Ammon's horn (tissue), 1 donor: ENCODE data around the gene DGCR8.
A peak's percentile ranks its signal among the peaks of the same experiment; 100 is the strongest.

Source experiments
- DNase-seq: peaks from one replicate; pipeline ENCODE4 v3.0.0-alpha.2; 2016; ENCODE audit warnings: low spot score

DGCR8 gene

DNA sequence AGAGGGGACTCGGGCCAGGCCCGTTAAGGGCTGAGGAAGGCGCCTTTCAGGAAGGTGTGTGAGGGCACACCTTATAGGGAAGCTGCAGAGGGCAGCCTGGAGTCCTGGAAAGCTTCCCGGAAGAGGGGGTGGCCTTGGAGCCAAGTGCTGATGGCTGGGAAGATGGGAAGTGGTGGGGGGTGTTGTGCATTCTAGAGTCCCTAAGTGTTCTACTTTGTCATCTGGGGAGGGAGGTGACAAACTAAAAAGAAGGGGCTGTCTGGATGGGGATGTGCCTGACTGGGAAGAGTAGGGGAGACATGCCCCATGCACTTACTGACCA lies 58.3 kb downstream of the DGCR8 start:
- DNase-seq = peak; percentile 46

DNA sequence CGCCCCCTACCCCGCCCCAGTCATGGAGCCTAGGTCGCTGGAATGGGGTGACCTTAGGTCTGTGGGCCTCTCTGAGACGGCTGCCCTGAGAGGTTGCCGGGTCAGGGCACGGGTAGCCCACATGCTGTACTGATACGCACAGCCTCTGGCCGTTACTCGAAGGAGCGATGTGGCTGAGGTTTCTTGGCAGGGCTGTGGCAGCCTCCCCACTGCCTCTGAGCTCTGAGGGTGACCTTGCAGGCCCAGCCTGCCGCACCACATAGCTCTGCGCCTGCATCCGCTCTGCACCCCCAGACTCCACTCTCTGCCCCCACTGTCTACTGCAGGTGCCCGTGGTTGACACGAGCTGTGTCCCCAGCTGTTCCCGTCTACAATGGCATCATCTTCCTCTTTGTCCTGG lies 58.8 kb downstream of the DGCR8 start:
- no peak for DNase-seq

DNA sequence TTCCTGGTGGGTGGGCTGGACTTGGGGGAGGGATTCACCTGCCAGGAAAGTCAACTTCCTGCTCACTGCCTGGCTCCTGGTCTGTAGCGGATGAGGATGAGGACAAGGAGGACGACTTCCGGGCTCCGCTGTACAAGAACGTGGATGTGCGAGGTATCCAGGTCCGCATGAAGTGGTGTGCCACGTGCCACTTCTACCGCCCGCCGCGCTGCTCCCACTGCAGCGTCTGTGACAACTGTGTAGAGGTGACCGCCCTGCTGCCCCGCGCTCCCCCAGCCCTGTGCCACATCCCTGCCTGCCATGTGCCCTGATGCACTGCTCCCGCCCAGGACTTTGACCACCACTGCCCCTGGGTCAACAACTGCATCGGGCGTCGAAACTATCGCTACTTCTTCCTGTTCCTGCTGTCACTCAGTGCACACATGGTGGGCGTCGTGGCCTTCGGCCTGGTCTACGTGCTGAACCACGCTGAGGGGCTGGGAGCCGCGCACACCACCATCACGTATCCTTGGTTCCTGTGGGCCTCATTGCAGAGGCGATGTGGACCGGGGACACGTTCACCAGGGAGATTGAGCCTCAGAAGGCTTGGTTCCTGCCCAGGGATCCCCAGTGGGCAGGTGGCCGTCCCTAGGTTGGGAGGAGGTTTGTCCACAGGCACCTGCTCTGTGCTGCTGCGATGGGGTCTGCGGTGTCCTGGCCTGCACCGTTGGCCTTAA lies 59.5 kb downstream of the DGCR8 start:
- DNase-seq = no peak

DNA sequence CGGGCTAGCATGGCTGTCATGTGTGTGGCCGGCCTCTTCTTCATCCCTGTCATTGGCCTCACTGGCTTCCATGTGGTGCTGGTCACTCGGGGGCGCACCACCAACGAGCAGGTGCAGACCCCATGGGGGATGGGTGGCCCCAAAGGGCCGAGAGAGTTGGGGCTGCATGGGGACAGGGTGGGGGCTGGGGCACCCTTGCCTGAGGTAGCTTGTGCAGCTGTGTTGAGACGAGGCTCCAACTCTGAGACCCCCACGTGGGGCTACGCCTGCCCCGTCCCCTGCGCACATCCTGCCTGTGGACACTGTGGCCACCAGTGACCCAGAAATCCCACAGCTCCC lies 60.0 kb downstream of the DGCR8 start:
- DNase-seq = no peak

DNA sequence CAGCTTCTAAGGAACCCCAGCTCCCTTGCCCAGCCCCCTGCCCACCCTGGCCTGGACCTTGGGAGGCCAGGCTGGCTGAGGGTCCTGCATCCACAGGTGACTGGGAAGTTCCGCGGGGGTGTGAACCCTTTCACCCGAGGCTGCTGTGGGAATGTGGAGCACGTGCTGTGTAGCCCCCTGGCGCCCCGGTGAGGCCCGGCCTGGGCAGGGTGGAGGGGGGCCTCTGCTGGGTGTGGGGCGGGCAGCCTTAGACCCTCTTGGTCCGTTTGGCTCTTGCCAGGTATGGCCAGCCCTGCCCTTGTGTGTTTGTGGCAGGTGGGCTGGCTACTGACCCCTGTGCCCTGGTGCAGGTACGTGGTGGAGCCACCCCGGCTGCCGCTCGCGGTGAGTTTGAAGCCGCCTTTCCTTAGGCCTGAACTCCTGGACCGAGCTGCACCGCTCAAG lies 60.5 kb downstream of the DGCR8 start:
- DNase-seq = no peak

DNA sequence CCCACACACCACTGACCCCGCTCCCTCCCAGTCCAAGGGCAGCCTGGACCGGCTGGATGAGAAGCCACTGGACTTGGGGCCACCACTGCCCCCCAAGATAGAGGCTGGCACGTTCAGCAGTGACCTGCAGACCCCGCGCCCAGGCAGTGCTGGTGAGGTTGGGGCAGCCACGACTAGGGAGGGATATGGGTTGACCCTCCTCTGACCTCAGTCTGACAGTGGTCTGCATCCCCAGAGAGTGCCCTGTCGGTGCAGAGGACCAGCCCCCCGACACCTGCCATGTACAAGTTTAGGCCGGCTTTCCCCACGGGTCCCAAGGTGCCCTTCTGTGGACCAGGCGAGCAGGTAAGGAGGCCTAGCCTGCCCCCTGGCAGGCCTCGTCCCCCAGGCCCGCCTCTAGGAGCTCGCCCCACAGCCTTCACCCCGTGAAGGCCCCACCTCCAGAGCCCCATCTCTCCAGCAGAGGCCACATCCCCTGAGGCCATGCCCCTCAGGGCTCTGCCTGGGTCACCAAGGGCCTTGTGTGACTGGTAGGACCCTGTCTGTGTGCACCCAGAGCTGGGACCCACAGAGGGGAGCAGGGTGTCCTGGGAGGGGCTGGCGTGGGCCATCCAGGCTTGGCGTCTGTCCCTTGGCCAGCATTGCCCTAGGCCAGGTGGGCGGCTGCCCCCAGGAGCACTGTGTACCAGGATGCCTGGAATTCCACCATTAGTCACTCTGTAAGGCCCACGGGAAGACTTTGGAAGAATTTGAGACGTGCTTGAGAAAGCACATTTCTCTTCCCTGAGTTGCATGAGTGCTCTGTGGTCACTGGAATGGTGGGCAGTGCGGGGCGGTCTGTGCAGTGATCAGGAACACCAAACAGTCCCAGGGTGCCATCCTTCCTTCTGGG lies 61.4 kb downstream of the DGCR8 start:
- no peak for DNase-seq

DNA sequence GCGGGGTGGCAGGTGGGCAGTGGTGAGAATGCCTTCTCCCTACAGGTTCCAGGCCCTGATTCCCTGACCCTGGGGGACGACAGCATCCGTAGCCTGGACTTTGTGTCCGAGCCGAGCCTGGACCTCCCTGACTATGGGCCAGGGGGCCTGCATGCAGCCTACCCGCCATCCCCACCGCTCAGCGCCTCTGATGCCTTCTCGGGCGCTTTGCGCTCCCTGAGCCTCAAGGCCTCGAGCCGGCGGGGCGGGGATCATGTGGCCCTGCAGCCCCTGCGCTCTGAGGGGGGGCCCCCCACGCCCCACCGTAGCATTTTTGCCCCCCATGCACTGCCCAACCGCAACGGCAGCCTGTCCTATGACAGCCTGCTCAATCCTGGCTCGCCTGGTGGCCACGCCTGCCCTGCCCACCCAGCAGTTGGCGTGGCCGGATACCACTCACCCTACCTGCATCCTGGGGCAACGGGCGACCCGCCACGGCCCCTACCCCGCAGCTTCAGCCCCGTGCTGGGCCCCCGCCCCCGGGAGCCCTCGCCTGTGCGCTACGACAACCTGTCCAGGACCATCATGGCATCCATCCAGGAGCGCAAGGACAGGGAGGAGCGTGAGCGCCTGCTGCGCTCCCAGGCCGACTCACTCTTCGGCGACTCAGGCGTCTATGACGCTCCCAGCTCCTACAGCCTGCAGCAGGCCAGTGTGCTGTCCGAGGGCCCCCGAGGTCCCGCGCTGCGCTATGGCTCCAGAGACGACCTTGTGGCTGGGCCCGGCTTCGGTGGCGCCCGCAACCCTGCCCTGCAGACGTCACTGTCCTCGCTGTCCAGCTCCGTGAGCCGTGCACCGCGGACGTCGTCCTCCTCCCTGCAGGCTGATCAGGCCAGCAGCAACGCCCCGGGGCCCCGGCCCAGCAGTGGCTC lies 62.9 kb downstream of the DGCR8 start:
- DNase-seq = no peak

DNA sequence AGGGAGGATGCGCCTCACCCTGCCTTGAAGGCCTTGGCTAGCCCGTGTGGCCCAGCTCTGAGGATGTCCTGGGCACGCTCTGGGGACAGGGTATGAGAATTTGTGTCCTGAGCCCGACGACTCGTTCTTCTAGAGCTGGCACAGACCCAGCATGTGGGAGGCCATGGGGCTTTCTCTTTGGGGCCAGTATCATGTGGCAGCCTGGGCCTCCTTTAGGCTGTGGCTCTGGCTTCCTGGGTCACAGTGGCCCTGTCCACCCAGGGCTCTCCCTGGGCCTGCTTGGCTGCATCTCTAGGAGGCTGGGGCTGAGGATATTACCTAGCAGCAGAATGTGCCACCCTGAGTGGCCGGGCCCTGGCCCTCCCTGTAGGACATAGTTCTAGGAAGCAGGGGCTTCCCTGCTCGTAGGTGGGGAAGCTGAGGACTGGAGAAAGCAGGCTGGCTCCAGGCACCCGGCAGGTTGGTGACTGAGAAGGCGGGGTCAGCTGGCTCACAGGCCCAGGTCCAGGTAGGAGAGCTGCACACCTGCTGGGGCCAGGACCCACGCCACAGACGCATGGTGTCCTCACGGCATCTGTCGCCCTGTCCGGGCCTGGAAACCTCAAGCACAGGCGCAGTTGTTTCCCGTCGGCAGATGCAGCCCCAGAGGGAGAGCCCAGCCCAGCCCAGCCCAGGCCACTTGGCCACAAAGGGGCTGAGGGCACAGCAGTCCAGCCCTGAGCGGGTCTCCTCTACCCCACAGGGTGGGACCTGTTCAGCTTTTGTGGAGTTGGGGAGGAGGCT lies 64.0 kb downstream of the DGCR8 start:
- DNase-seq = no peak

DNA sequence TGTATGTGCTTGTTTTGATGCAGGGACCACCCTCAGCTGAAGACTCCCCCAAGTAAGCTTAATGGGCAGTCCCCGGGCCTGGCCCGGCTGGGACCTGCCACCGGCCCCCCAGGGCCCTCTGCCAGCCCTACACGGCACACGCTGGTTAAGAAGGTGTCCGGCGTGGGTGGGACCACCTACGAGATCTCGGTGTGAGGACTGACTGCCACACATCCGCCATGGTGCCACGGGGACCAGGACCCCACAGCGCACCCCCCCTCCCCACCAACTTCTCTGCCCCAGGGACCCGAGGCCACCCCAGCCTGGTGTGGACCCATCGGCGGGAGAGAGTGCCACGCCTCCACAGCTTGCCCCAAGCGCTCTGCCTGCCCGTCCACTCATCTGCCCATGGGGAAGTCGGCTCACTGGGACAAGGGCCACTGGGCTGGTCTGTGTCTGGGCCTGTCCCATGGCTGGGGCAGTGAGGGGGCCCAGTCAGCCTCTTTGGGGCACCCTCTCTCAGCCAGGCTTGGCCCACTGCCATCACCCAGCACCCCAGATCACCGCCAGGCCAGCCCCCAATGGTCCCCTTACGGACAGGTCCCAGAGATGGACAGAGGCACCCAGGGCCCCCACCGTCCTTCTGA lies 65.3 kb downstream of the DGCR8 start:
- DNase-seq = no peak

DNA sequence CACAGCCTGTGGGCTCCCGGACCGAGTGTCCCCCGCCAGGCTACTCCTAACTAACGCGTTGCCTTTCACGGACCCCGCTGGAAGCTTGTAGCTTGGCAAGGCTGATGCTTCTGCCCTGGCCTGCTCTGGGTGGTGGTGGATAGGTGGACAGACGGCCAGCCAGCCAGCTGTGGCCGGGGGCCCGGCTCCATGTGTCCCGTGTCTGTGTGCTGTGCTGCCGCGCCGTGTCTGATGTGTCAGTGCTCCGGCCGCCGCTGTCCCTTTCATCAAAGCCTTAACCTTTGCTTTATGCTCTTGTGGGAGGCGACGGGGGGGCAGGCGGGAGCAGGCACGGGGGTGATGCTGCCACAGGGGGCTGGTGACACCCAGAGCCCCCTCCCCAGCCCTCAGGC lies 65.8 kb downstream of the DGCR8 start:
- no peak for DNase-seq

DNA sequence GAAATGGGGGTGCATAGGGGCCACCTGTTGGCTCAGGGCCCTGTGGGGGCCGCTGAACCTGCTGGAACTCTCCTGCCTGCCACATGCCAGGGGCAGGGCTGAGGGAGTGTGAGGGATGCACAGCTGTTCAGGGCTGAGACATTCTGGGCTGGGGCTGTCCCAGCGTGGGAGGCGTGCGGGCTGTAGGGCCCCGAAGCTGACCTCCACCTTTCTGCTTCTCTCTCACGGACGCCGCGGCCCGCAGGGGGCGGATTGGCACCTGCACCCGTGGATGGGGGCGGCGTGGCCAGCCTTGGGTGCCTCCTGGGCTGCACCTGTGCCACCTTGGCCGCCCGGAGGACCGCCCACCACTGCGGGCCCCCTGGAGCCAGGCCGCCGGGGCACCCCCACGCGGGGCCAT lies 66.7 kb downstream of the DGCR8 start:
- DNase-seq = no peak

DNA sequence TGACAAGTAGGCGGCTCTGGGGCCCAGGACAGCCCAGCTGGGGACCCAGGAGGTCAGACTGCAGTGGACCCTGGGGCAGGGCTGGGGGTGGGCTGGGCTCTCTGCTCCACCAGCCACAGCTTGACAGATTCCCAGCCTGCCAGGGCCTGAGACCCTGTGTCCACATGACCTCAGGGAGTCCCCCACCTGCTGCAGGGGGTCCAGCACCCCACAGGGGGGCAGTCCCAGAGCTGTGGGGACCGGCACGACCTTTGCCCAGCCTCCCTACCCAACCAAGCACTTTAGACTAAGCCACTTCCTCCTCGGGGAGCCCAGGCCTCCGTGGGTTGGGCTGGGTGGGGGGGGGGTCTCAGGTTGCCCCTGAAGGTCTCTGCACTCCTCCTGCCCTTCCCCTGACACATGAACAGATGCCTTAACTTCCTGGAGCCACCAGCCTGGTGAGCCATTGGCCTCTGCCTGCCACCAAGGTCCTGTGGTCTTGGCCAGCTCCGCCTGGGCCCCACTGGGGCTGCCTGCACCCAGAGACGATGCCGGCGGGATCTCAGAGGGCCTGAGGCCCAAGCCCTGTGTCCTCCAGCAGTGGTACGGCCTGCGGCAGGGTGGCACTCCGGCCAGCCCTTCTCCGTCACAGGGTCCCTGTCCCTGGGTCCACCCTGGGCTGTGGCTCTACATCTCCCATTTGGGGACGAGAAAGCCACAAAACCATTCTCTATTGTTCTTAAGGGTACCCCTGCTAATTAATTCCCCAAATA lies 67.4 kb downstream of the DGCR8 start:
- no peak for DNase-seq

DNA sequence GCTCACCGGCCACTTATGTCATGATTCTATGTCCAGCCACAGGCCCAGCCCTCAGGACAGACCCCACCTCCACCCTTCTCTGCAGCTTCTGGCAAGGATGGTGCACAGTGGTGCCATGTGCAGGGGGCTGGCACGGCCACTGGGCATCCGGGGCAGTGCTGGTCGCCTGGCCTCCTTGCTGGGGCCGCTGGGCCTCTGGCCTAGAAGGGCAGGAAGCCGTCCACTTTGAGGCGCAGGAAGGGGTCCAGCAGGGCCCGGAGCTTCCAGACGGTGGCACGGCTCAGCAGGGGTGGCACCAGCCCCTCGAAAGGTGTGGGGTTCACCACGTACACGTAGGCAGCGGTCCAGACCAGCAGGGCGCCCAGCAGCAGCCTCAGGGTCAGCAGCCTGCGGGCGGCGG lies 68.4 kb downstream of the DGCR8 start:
- no peak for DNase-seq

DNA sequence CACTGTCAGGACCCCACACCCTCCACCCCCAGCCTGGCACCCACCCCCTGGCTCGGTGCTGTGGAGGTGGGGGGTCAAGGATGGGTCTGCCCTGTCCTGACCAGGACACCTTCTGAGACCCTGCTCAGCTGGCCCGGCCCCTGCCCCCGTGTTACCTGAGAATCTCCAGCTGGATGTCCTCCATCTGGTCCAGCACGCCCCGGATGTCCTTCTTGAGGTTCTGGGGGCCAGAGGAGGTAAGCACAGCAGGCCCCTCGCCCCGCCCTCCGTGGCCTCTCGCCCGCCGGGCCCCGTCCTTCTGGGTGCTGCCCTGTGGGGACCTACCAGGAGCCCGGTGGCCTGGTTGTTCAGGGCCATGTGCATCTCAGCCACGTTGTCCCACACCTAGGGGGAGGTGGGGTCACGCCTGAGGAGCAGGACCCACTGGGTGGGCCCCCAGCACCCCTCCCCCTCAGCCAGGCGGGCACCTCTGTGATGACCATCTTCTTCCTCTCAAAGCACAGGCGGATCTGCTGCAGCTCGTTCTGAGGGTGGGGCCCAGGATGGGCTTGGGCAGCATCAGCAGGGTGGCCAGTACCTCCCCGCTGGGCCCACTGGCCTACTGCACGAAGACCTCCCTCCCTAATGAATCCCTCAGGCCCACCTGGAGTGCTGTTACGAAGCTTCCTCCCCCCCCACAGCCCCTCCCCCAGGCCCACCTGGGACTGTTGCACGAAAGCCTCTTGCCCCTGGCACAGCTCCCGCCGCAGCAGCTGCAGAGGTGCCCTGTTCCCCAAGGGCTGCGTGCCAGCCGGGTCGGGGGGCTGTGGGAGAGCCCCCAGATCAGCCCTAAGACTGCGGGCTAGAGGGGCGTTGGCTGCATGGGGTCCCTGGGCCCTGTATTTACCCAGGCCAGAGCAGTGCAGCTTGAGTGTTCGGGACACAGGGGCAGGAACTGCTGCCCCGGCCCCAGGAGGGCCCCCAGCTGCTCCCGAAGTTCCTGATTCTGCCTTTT lies 69.5 kb downstream of the DGCR8 start:
- no peak for DNase-seq

DNA sequence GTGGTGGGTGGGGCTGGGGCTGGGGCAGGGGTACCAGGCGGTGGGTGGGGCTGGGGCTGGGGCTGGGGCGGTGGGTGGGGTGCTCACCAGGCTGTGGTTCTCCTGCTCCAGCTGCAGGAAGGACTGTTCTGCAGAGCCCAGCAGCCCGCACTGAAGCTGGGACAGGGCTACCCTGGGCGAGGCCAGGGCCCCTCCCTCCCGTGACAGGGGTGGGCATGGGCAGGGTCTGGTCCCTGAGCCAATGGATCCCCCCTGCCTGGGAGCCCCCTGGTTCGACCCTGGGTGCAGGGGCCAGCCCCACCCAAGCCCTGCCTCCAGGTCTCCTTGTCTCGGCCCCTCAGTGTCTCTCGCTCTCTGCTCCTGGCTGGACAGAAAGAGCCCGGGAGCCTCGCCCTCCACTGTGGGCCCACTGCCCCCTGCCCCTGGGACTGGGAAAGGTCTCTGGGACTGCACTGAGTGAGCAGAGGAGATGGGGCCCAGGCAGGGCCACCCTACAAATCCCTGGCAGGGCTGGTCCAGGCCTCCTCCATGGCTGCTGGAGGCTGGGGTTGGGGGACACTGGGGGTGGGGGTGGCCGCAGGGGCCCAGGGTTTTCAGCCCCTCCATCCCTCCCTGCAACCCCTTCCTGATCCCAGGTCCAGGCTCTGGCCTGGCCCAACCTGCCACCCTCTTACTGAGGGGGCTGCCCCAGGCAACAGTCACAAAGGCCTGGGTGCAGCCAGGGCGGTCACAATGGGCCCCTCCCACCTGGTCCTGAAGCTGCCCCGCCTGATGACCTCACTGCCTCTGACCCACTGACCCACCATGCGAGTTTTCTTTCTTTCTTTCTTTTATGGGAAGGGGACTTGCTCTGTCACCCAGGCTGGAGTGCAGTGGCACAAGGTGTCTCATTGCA lies 70.6 kb downstream of the DGCR8 start, which contains the start of gene CCDC188:
CCDC188 (minus strand) TSS at position 675 of the 895 bp plus-strand sequence; CDS start at position 606, 69 bp downstream.
- DNase-seq = no peak

DNA sequence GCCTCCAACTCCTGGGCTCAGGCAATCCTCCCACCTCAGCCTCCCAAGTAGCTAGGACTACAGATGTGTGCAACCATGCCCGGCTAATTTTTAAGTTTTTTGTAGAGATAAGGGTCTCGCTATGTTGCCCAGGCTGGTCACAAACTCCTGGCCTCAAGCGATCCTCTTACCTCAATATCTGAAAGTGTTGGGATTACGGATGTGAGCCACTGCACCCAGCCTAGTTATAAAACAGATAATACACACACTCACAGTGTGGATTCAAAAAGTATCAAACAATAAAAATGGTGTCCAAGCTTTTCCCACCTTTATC lies 71.2 kb downstream of the DGCR8 start:
- no peak for DNase-seq

DNA sequence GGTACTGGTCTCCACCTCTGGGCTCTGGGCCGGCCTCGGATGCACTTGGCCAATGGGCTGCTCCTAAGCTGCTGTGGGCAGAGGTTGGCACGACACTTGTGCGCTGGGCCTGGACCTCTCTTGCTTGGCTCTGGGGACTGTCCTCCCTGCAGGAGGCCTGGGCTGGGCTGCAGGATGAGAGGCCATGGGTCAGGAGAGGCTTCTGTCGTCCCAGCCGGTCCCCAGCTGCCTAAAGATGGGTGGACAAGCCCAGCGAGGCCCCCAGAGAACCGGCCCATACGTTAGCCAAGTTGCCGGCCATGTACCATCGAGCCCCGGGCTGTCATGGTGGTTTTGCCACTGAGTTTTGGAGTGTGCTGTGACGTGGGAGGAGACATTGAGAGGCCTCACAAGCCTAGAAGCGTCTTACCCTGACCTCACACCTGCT lies 72.4 kb downstream of the DGCR8 start:
- no peak for DNase-seq

DNA sequence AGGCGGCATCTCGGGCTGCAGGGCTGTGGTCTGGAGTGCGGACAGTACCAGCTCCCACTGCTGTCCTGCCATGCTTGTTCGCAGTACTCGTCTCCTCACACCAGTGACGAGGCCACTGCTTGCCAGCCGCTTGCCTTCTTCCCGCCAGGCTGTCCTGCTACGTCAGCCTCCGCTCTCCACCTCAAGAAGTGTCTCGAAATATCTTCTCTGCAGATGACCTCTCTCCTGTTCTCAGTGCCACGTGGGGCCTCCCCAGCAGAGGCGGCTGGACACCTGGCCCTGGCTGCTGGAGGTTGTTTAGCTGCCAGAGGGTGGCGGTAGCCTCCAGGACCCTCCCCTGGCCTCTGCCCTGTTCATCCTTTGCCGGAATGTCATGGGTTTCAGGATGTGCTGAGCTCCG lies 73.9 kb downstream of the DGCR8 start:
- DNase-seq = no peak
